ENCODE results near the gene STAG2.

STAG2 gene

GRCh38 chrX:124016825-124017224, 55.3 kb downstream of the STAG2 start:
- no peak for DNase-seq (ENCODE audit: low read depth, low spot score)
- ChIA-PET POLR2A (interaction anchor here (0.7 kb wide), 1 partner anchor 193 kb away, joined by 3 read pairs; no protein-coding TSS in a partner anchor), CTCF (interaction anchor here (1.2 to 3.0 kb wide), 3 partner anchors 14 to 183 kb away, joined by 3 to 24 read pairs (median 11); no protein-coding TSS in a partner anchor)
- TF ChIP-seq CTCF (IDR thresholded peaks at IDR 0.05; ENCODE audit: insufficient read depth, low read length, missing control alignments) = no peak
- no peak overlapping the region for H3K4me3 ChIP-seq (ENCODE audit: low read depth, low read length)

- no peak for TF ChIP-seq CTCF (IDR thresholded peaks at IDR 0.05; ENCODE audit: insufficient read depth, low read length, missing control alignments)
- DNase-seq (ENCODE audit: low read depth, low spot score) = no peak
- no peak overlapping the region for H3K4me3 ChIP-seq (ENCODE audit: low read depth, low read length)
- CTCF ChIA-PET = interaction anchor here (0.6 to 3.0 kb wide), 6 partner anchors 9 to 184 kb away, joined by 3 to 24 read pairs (median 6); no protein-coding TSS in a partner anchor
- POLR2A ChIA-PET = interaction anchor here (1.0 kb wide), 1 partner anchor 16 kb away, joined by 3 read pairs; no protein-coding TSS in a partner anchor
These were observed 56.5 kb downstream of the STAG2 start for GRCh38 chrX:124018023-124018422.

GRCh38 chrX:124023838-124024238, 62.3 kb downstream of the STAG2 start:
- no peak overlapping the region for H3K4me3 ChIP-seq (ENCODE audit: low read depth, low read length)
- POLR2A ChIA-PET = no interaction called here
- DNase-seq (ENCODE audit: low read depth, low spot score) = no peak
- no peak for TF ChIP-seq CTCF (IDR thresholded peaks at IDR 0.05; ENCODE audit: insufficient read depth, low read length, missing control alignments)
- CTCF ChIA-PET = no interaction called here

- no peak overlapping the region for H3K4me3 ChIP-seq (ENCODE audit: low read depth, low read length)
- ChIA-PET POLR2A (no interaction called here), CTCF (no interaction called here)
- DNase-seq (ENCODE audit: low read depth, low spot score) = no peak
- TF ChIP-seq CTCF (IDR thresholded peaks at IDR 0.05; ENCODE audit: insufficient read depth, low read length, missing control alignments) = no peak
These were observed 65.0 kb downstream of the STAG2 start for GRCh38 chrX:124026529-124026928.

- POLR2A ChIA-PET = no interaction called here
- no peak overlapping the region for H3K4me3 ChIP-seq (ENCODE audit: low read depth, low read length)
- CTCF ChIA-PET = no interaction called here
- no peak for TF ChIP-seq CTCF (IDR thresholded peaks at IDR 0.05; ENCODE audit: insufficient read depth, low read length, missing control alignments)
- no peak for DNase-seq (ENCODE audit: low read depth, low spot score)
These were observed 66.7 kb downstream of the STAG2 start for GRCh38 chrX:124028182-124028581.

- no peak overlapping the region for H3K4me3 ChIP-seq (ENCODE audit: low read depth, low read length)
- no peak for TF ChIP-seq CTCF (IDR thresholded peaks at IDR 0.05; ENCODE audit: insufficient read depth, low read length, missing control alignments)
- CTCF ChIA-PET = interaction anchor here (1.0 to 1.1 kb wide), 2 partner anchors 13 to 14 kb away, joined by 3 read pairs; no protein-coding TSS in a partner anchor
- POLR2A ChIA-PET = no interaction called here
- DNase-seq (ENCODE audit: low read depth, low spot score) = no peak
These were observed 69.0 kb downstream of the STAG2 start for GRCh38 chrX:124030520-124030919.

All from AG04449 (cell line).